DOHH2 (cell line): ENCODE data around the gene SPATS1.

Experiments used
- EZH2phosphoT487 ChIP-seq: fragments of 200-600 bp; sonication (generic); IDR thresholded peaks from 2 replicates; pipeline ENCODE4 v1.6.1; 2017; ENCODE audit warnings: borderline replicate concordance, mild to moderate bottlenecking, antibody characterized with exemption, low read length, moderate library complexity, mixed read lengths
- TF ChIP-seq, protein P1 (sequence below): fragments of 200-600 bp; sonication (generic); IDR thresholded peaks from one replicate; pipeline ENCODE4 v1.5.1; 2014; ENCODE audit warnings: antibody characterized with exemption, mild to moderate bottlenecking, low read depth, low read length; ENCODE audit not compliant: poor library complexity, severe bottlenecking

DNA sequence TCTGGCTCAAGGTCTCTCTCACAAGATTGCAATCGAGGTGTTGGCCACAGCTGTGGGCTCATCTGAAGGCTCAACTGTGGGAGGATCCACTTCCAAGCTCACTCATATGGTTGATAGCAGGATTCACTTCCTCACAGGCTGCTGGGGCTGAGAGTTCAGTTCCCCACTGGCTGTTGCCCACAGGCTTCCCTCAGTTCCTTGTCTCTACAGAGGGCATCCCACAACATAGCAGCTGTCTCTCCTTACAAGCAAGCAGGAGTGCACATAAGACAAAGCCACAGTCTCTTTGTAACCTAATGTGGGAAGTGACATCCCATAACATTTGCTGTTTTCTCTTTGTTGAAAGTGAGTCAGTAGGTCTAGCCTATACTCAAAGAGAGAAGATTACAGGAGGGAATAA is 14.0 kb downstream of the SPATS1 start:
- TF ChIP-seq, protein P1, sequence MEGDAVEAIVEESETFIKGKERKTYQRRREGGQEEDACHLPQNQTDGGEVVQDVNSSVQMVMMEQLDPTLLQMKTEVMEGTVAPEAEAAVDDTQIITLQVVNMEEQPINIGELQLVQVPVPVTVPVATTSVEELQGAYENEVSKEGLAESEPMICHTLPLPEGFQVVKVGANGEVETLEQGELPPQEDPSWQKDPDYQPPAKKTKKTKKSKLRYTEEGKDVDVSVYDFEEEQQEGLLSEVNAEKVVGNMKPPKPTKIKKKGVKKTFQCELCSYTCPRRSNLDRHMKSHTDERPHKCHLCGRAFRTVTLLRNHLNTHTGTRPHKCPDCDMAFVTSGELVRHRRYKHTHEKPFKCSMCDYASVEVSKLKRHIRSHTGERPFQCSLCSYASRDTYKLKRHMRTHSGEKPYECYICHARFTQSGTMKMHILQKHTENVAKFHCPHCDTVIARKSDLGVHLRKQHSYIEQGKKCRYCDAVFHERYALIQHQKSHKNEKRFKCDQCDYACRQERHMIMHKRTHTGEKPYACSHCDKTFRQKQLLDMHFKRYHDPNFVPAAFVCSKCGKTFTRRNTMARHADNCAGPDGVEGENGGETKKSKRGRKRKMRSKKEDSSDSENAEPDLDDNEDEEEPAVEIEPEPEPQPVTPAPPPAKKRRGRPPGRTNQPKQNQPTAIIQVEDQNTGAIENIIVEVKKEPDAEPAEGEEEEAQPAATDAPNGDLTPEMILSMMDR, result no peak
- no peak for TF ChIP-seq EZH2phosphoT487
